WI38 (cell line): ENCODE data around the gene OR52H1.

Experiments used
- H3K4me3 ChIP-seq: 2 replicates; pipeline ENCODE4 v1.5.1; 2011; ENCODE audit warnings: low read depth, mild to moderate bottlenecking, control low read depth, low read length
- CTCF ChIP-seq: IDR thresholded peaks from 2 replicates; pipeline ENCODE4 v1.5.1; 2012; ENCODE audit warnings: low read depth, mild to moderate bottlenecking, control low read depth, low read length

OR52H1 gene

DNA sequence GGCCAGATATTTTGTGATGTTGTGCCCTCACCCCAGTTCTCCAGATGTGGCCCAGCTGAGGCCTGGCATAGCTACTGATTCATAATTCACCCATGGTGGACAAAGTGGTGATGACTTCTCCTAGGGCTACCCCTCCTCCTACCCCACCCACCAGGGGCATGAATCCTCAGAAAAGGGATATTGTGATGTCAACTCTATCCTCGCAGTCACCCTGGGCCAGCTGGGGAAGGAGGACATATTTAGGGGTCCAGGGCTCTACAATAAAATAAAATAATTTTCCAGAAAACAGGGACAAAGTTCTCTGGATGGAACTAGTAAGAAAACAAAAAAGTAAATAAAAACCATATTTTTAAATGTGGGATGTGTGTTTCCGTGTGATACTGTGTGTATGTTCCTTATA is 31.7 kb downstream of the OR52H1 start, which contains the start of gene UBQLNL:
TSS of gene UBQLNL (minus strand) at position 101 of the 400 bp plus-strand sequence. CDS start 258 bp downstream, outside the sequence.
- H3K4me3 ChIP-seq, result no peak within 1 kb of the TSS
- no peak for TF ChIP-seq CTCF

DNA sequence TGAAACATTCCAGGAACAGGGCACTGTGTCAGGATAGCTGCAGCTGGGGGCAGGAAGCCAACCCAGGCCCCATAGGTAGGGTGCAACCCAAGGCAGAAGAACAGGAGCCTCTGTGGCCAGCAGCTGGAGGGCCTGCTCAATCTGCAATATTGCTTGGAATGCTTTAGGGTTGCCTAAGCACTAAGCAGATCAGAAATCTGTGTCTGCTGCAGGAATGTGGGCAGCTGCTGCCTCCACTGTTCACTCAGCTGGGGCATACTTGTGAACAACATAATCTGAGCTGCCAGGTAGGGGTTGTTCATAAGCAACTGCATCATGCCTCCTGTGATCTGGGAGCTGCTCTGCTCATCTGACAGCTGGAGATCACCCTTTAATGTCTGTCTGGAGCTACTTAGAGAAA is 33.5 kb downstream of the OR52H1 start:
- no peak for TF ChIP-seq CTCF
- no peak overlapping the region for H3K4me3 ChIP-seq

- no peak for TF ChIP-seq CTCF
- no peak within 1 kb of the TSS for H3K4me3 ChIP-seq
Measured at GRCh38 chr11:5509803-5510202, 38.5 kb downstream of the OR52H1 start, which contains the start of gene UBQLN3. Gene UBQLN3 (minus strand): TSS chr11:5509957. CDS start chr11:5509558, 399 bp downstream.

DNA sequence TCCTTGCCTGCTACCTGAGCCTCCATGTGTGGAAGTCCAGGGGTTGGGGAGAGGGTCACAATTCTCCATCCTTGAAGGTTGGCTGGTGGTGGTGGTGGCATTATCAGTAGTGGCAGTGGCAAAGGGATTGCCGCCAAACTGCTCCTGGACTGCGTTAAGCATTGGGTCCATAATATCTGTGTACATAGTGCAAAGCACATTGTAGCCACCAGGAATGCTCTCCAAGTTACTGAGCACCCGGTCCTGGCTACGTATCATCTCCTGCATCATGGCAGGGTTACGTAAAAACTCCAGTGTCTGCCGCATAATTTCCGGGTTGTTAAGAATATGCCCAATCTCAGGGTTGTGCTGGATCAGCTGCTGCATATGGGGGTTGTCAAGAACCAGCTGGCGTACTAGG is 39.7 kb downstream of the OR52H1 start:
- TF ChIP-seq CTCF, result 0 out of 2 replicates have a peak, but pooled peaks have one; percentile 2
- no peak overlapping the region for H3K4me3 ChIP-seq

DNA sequence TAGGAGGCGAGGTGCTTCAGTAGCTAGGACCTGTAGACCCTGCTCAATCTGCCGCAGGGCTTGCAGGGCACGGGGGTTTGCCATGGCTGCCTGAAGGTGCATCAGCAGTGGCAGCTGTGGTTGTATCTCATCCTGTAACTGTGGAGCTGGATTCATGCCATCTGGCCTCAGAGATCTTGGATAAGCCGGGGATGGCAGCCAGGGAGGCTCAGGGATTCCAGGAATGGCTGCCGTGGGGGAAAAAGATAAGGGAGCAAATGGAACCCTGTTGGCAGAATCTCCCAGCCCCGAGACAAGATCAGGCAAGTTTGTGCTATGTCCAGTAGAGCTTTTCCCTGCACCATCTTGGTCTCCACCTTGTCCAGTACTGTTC is 40.4 kb downstream of the OR52H1 start:
- no peak for TF ChIP-seq CTCF
- no peak overlapping the region for H3K4me3 ChIP-seq

- no peak overlapping the region for H3K4me3 ChIP-seq
- TF ChIP-seq CTCF, result no peak
Measured at GRCh38 chr11:5507177-5507932, 41.0 kb downstream of the OR52H1 start.

DNA sequence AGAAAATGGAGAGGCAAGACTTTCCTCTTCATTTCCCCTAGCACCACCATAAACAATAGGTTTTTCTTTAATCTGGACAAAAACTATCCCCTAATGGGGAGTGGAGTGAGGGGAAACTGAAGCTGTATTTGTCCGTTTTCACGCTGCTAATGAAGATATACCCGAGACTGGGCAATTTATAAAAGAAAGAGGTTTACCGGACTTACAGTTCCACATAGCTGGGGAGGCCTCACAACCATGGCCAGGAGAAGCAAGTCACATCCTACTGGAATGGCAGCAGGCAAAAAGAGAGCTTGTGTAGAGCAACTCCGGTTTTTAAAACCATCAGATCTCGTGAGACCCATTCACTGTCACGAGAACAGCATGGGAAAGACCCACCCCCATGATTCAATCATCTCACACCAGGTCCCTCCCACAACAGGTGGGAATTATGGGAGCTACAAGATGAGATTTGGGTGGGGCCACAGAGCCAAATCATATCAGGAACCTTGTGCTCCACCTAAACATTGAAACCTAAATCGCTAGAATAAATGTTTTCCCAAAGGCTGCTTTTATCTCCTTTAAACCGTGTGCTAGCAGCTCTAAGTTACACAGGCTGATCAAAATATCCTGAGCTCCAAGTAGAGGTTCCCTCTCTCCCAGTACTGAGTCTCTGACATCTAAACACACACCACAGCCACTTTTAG is 42.8 kb downstream of the OR52H1 start:
- H3K4me3 ChIP-seq, result no peak overlapping the region
- no peak for TF ChIP-seq CTCF
